Activated CD8-positive, alpha-beta memory T cell treated with anti-CD3 and anti-CD28 coated beads, Interleukin-2, amount 10 ng/mL, durations not matched to agents 7 days and 5 days (primary cell): ENCODE measurements around the gene S100A13. TPM values are rescaled to one million over a fixed set of nuclear protein-coding genes. Genes with fewer than 3 reads are reported as not detected.
"Not testable (repeated sequence)": the region's sequence is repeated elsewhere in the genome, so short reads cannot be mapped to it uniquely, and the experiment has no call there.

Experiments used
- ATAC-seq: fragments of 150-1000 bp; cut with Tn5 transposase; one replicate; pipeline ENCODE4 v1.10.0; 2021; ENCODE audit warnings: moderate library complexity
- CTCF ChIA-PET: fragments of 350-600 bp; sonication (Branson Sonifier 250); formaldehyde crosslinking; loops from one replicate; lab custom pipeline; 2021; ENCODE audit warnings: antibody characterized with exemption; lab: Charles Lee
- DNase-seq: peaks from one replicate; pipeline ENCODE4 v3.0.0-alpha.2; 2020
- H3K27ac Mint-ChIP-seq: one replicate; pipeline ENCODE4 v1.8.0; 2021; ENCODE audit warnings: mild to moderate bottlenecking, mixed read lengths
- H3K27me3 Mint-ChIP-seq: one replicate; pipeline ENCODE4 v1.8.0; 2021; ENCODE audit warnings: mixed read lengths
- H3K36me3 Mint-ChIP-seq: one replicate; pipeline ENCODE4 v1.8.0; 2021; ENCODE audit warnings: mild to moderate bottlenecking, mixed read lengths
- H3K4me1 Mint-ChIP-seq: one replicate; pipeline ENCODE4 v1.8.0; 2021; ENCODE audit warnings: mixed read lengths
- H3K4me3 Mint-ChIP-seq: one replicate; pipeline ENCODE4 v1.8.0; 2021; ENCODE audit warnings: mild to moderate bottlenecking, moderate library complexity, mixed read lengths
- H3K9me3 Mint-ChIP-seq: one replicate; pipeline ENCODE4 v1.8.0; 2022; ENCODE audit warnings: low read depth, mixed read lengths
- total RNA-seq, 2 experiments: library from RNA; stranded (reverse); gene quantifications; one replicate each; pipeline ENCODE4 v1.2.3, GENCODE V29; 2021

S100A13 gene
- 1 to 10 TPM; 6.0 to 7.0 TPM for total RNA-seq

- Mint-ChIP-seq H3K4me3 (no peak within 1 kb of the TSS), H3K9me3 (no peaks in the 10 kb centered on the region), H3K27me3 (no peaks in the 10 kb centered on the region), H3K4me1 (peaks cover 7% of the 10 kb centered on the region), H3K27ac (no peak within 1 kb of the TSS), H3K36me3 (peaks cover 2% of the 10 kb centered on the region)
- DNase-seq, result no peak
- ATAC-seq, result no peak
- CTCF ChIA-PET, result interaction anchor here (0.6 to 3.5 kb wide), 6 partner anchors 11 to 133 kb away, joined by 3 to 12 read pairs (median 4); no protein-coding TSS in a partner anchor
These were observed at the start of gene S100A13 for GRCh38 chr1:153626904-153627714. S100A13 (minus strand) TSS chr1:153627505; CDS start chr1:153626472, 1,033 bp downstream.

- DNase-seq (no peak), ATAC-seq (no peak)
- peaks cover 32% of the 10 kb centered on the region for H3K4me1 Mint-ChIP-seq
- H3K27ac Mint-ChIP-seq, result peak overlapping the region; percentile 43
- CTCF ChIA-PET, result no interaction called here
- no peaks in the 10 kb centered on the region for H3K9me3 Mint-ChIP-seq
- H3K27me3 Mint-ChIP-seq, result peaks cover 19% of the 10 kb centered on the region
- no peak overlapping the region for H3K4me3 Mint-ChIP-seq
- peaks cover 18% of the 10 kb centered on the region for H3K36me3 Mint-ChIP-seq
These were observed 46.2 kb upstream of the S100A13 start for GRCh38 chr1:153673511-153673910.

GRCh38 chr1:153671628-153672353 is 44.5 kb upstream of the S100A13 start:
- H3K9me3 Mint-ChIP-seq, H3K27me3 Mint-ChIP-seq, H3K27ac Mint-ChIP-seq, H3K4me3 Mint-ChIP-seq: not testable (repeated sequence)
- ATAC-seq (peak; percentile 26), DNase-seq (peak; percentile 72)
- Mint-ChIP-seq H3K36me3 (peaks cover 36% of the 10 kb centered on the region), H3K4me1 (peaks cover 34% of the 10 kb centered on the region)
- CTCF ChIA-PET, result interaction anchor here (1.0 to 3.5 kb wide), 17 partner anchors 9 to 319 kb away, joined by 3 to 13 read pairs (median 5); partner anchors contain the start of genes CHTOP, RAB13, RPS27 and SLC27A3

GRCh38 chr1:153670859-153671627 is 43.7 kb upstream of the S100A13 start, which contains the start of gene ILF2:
ILF2 (minus strand) TSS chr1:153670993; CDS start chr1:153670922, 71 bp downstream.
- Mint-ChIP-seq H3K27ac (no peak within 1 kb of the TSS), H3K36me3 (peaks cover 39% of the 10 kb centered on the region)

GRCh38 chr1:153670257-153670858 is 43.1 kb upstream of the S100A13 start:
- Mint-ChIP-seq H3K4me1 (peaks cover 34% of the 10 kb centered on the region), H3K4me3 (no peak overlapping the region), H3K27ac (no peak overlapping the region), H3K27me3 (no peaks in the 10 kb centered on the region), H3K36me3 (peaks cover 44% of the 10 kb centered on the region), H3K9me3 (no peaks in the 10 kb centered on the region)
- DNase-seq, result no peak
- ATAC-seq, result peak; percentile 1
- CTCF ChIA-PET, result interaction anchor here (0.6 to 3.5 kb wide), 4 partner anchors 9 to 316 kb away, joined by 3 to 13 read pairs (median 7); partner anchors contain the start of genes RAB13, SLC27A3 and SNAPIN

More at GRCh38 chr1:153670859-153671627, 43.7 kb upstream of the S100A13 start, which contains the start of gene ILF2:
- DNase-seq, result peak; percentile 99
- no peaks in the 10 kb centered on the region for H3K27me3 Mint-ChIP-seq
- H3K4me3 Mint-ChIP-seq, result no peak within 1 kb of the TSS
- H3K9me3 Mint-ChIP-seq, result no peaks in the 10 kb centered on the region
- peaks cover 34% of the 10 kb centered on the region for H3K4me1 Mint-ChIP-seq
- ATAC-seq, result peak; percentile 91
- CTCF ChIA-PET, result interaction anchor here (1.0 to 3.5 kb wide), 11 partner anchors 10 to 320 kb away, joined by 3 to 13 read pairs (median 7); partner anchors contain the start of genes CHTOP, RAB13, RPS27 and SLC27A3

GRCh38 chr1:153669606-153670005 is 42.3 kb upstream of the S100A13 start:
- peaks cover 52% of the 10 kb centered on the region for H3K36me3 Mint-ChIP-seq
- no peaks in the 10 kb centered on the region for H3K9me3 Mint-ChIP-seq

GRCh38 chr1:153668672-153669071 is 41.4 kb upstream of the S100A13 start:
- DNase-seq, H3K9me3 Mint-ChIP-seq, H3K27me3 Mint-ChIP-seq, ATAC-seq: not testable (repeated sequence)
- peaks cover 34% of the 10 kb centered on the region for H3K4me1 Mint-ChIP-seq
- peak overlapping the region; percentile 7 for H3K27ac Mint-ChIP-seq
- peaks cover 58% of the 10 kb centered on the region for H3K36me3 Mint-ChIP-seq
- CTCF ChIA-PET, result interaction anchor here (3.5 kb wide), 1 partner anchor 10 kb away, joined by 13 read pairs; the partner anchor contains the start of gene SNAPIN
- H3K4me3 Mint-ChIP-seq, result peak overlapping the region; percentile 31

More at GRCh38 chr1:153669606-153670005, 42.3 kb upstream of the S100A13 start:
- no peak for ATAC-seq
- Mint-ChIP-seq H3K4me3 (no peak overlapping the region), H3K27me3 (no peaks in the 10 kb centered on the region), H3K27ac (no peak overlapping the region), H3K4me1 (peaks cover 34% of the 10 kb centered on the region)
- DNase-seq, result no peak
- CTCF ChIA-PET, result interaction anchor here (3.5 kb wide), 1 partner anchor 11 kb away, joined by 13 read pairs; the partner anchor contains the start of gene SNAPIN

GRCh38 chr1:153667439-153667838 is 40.1 kb upstream of the S100A13 start:
- DNase-seq (no peak), ATAC-seq (no peak)
- Mint-ChIP-seq H3K36me3 (peaks cover 65% of the 10 kb centered on the region), H3K27ac (no peak overlapping the region), H3K9me3 (no peaks in the 10 kb centered on the region), H3K4me3 (no peak overlapping the region), H3K4me1 (peaks cover 34% of the 10 kb centered on the region), H3K27me3 (no peaks in the 10 kb centered on the region)
- CTCF ChIA-PET, result interaction anchor here (0.6 to 1.5 kb wide), 3 partner anchors 9 to 156 kb away, joined by 3 read pairs; partner anchors contain the start of gene SNAPIN

- Mint-ChIP-seq H3K4me1 (peaks cover 22% of the 10 kb centered on the region), H3K36me3 (peaks cover 58% of the 10 kb centered on the region), H3K4me3 (no peak overlapping the region), H3K27ac (no peak overlapping the region), H3K27me3 (no peaks in the 10 kb centered on the region), H3K9me3 (no peaks in the 10 kb centered on the region)
- DNase-seq, result no peak
- CTCF ChIA-PET, result interaction anchor here (1.0 kb wide), 1 partner anchor 14 kb away, joined by 3 read pairs; no protein-coding TSS in a partner anchor
- ATAC-seq, result no peak
These were observed 35.9 kb upstream of the S100A13 start for GRCh38 chr1:153663211-153663610.

- H3K9me3 Mint-ChIP-seq, result no peaks in the 10 kb centered on the region
- peaks cover 16% of the 10 kb centered on the region for H3K4me1 Mint-ChIP-seq
- peak overlapping the region; percentile 58 for H3K27ac Mint-ChIP-seq
- ATAC-seq (no peak), DNase-seq (no peak)
- H3K27me3 Mint-ChIP-seq, result no peaks in the 10 kb centered on the region
- CTCF ChIA-PET, result no interaction called here
- H3K36me3 Mint-ChIP-seq, result peaks cover 48% of the 10 kb centered on the region
- H3K4me3 Mint-ChIP-seq, result no peak overlapping the region
These were observed 35.0 kb upstream of the S100A13 start for GRCh38 chr1:153662269-153662668.

GRCh38 chr1:153661111-153661708 is 33.9 kb upstream of the S100A13 start:
- H3K36me3 Mint-ChIP-seq, result peaks cover 40% of the 10 kb centered on the region
- no peaks in the 10 kb centered on the region for H3K27me3 Mint-ChIP-seq
- ATAC-seq, result no peak
- CTCF ChIA-PET, result interaction anchor here (0.9 to 1.2 kb wide), 2 partner anchors 9 to 18 kb away, joined by 3 read pairs; no protein-coding TSS in a partner anchor
- peak overlapping the region; percentile 22 for H3K27ac Mint-ChIP-seq
- no peak for DNase-seq
- no peaks in the 10 kb centered on the region for H3K9me3 Mint-ChIP-seq
- no peak overlapping the region for H3K4me3 Mint-ChIP-seq
- H3K4me1 Mint-ChIP-seq, result peaks cover 14% of the 10 kb centered on the region
